ENCODE data around the gene AFAP1L2.

AFAP1L2 gene

GRCh38 chr10:114316744-114317143 is 87.6 kb downstream of the AFAP1L2 start:
- no peak overlapping the region for H3K4me3 ChIP-seq (ENCODE audit: control insufficient read depth, low read depth, low read length)
- no peak for DNase-seq (ENCODE audit: low read depth)
- TF ChIP-seq CTCF (conservative IDR thresholded peaks at IDR 0.05; ENCODE audit: control insufficient read depth, insufficient read depth, low read depth, low read length), result no peak

- no peak overlapping the region for H3K4me3 ChIP-seq (ENCODE audit: control insufficient read depth, low read depth, low read length)
- no peak for DNase-seq (ENCODE audit: low read depth)
- no peak for TF ChIP-seq CTCF (conservative IDR thresholded peaks at IDR 0.05; ENCODE audit: control insufficient read depth, insufficient read depth, low read depth, low read length)
Observed at GRCh38 chr10:114315566-114316420, 88.5 kb downstream of the AFAP1L2 start.

- H3K4me3 ChIP-seq (ENCODE audit: control insufficient read depth, low read depth, low read length), result no peak overlapping the region
- no peak for DNase-seq (ENCODE audit: low read depth)
- TF ChIP-seq CTCF (conservative IDR thresholded peaks at IDR 0.05; ENCODE audit: control insufficient read depth, insufficient read depth, low read depth, low read length), result no peak
Observed at GRCh38 chr10:114313866-114314265, 90.4 kb downstream of the AFAP1L2 start.

GRCh38 chr10:114313139-114313538 is 91.2 kb downstream of the AFAP1L2 start:
- H3K4me3 ChIP-seq (ENCODE audit: control insufficient read depth, low read depth, low read length), result no peak overlapping the region
- TF ChIP-seq CTCF (conservative IDR thresholded peaks at IDR 0.05; ENCODE audit: control insufficient read depth, insufficient read depth, low read depth, low read length), result no peak
- DNase-seq (ENCODE audit: low read depth), result no peak

GRCh38 chr10:114311496-114312209 is 92.6 kb downstream of the AFAP1L2 start:
- H3K4me3 ChIP-seq (ENCODE audit: control insufficient read depth, low read depth, low read length), result no peak overlapping the region
- no peak for DNase-seq (ENCODE audit: low read depth)
- TF ChIP-seq CTCF (conservative IDR thresholded peaks at IDR 0.05; ENCODE audit: control insufficient read depth, insufficient read depth, low read depth, low read length), result no peak

- DNase-seq (ENCODE audit: low read depth), result no peak
- TF ChIP-seq CTCF (conservative IDR thresholded peaks at IDR 0.05; ENCODE audit: control insufficient read depth, insufficient read depth, low read depth, low read length), result no peak
- no peak overlapping the region for H3K4me3 ChIP-seq (ENCODE audit: control insufficient read depth, low read depth, low read length)
Observed at GRCh38 chr10:114311023-114311422, 93.3 kb downstream of the AFAP1L2 start.
